D721Med (cell line): ENCODE data around the gene MDN1.
"Not testable (repeated sequence)": the region's sequence is repeated elsewhere in the genome, so short reads cannot be mapped to it uniquely, and the experiment has no call there.

Experiments used
- DNase-seq: peaks from one replicate; pipeline ENCODE4 v3.0.0; 2011; ENCODE audit warnings: low spot score; ENCODE audit not compliant: insufficient read length
- FAIRE-seq: peaks from 2 replicates; lab custom pipeline; 2011; peaks lifted over from hg19 to GRCh38; lab: Jason Lieb, UNC
- CTCF ChIP-seq: IDR thresholded peaks from 2 replicates; pipeline ENCODE4 v1.5.1; 2012; ENCODE audit warnings: mild to moderate bottlenecking, control low read depth; ENCODE audit not compliant: insufficient read depth; ENCODE audit errors: missing control alignments

MDN1 gene

GRCh38 chr6:89853068-89853467 is 33.5 kb upstream of the MDN1 start:
- FAIRE-seq (no peak), DNase-seq (no peak)
- TF ChIP-seq CTCF: no peak

GRCh38 chr6:89847513-89847912 is 27.9 kb upstream of the MDN1 start:
- not testable (repeated sequence) for DNase-seq, FAIRE-seq

GRCh38 chr6:89843070-89843469 is 23.5 kb upstream of the MDN1 start:
- TF ChIP-seq CTCF: no peak
- FAIRE-seq (no peak), DNase-seq (no peak)

- TF ChIP-seq CTCF: no peak
- no peak for DNase-seq
- no peak for FAIRE-seq
Observed at GRCh38 chr6:89842228-89842627, 22.6 kb upstream of the MDN1 start.

- no peak for FAIRE-seq
- no peak for DNase-seq
- no peak for TF ChIP-seq CTCF
Observed at GRCh38 chr6:89840538-89840937, 20.9 kb upstream of the MDN1 start.

GRCh38 chr6:89836639-89837222 is 17.1 kb upstream of the MDN1 start:
- no peak for TF ChIP-seq CTCF
- FAIRE-seq (no peak), DNase-seq (no peak)

GRCh38 chr6:89834884-89835792 is 15.5 kb upstream of the MDN1 start:
- no peak for FAIRE-seq
- TF ChIP-seq CTCF: no peak
- DNase-seq: no peak
